Measurements from ENCODE around the gene MAP6.

DNA sequence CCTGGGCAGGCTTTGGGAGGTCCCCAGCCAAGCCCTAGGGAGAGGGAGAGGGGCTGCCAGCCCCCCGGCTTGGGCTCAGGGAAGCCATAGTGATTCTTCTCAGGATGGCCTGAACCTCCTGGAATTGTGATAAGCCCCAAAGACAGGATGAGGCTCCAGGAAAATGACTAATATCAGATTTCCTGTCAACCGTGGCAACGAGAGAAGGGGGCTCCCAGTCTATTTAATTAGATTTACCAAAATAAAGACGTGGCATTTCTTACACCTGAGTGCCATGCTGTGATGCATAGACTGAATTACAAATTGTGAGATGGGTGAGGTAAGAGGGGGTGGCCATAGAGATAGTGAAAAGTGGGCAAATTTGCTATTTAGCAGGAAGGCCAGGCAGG lies 86.3 kb downstream of the MAP6 start:
- TF ChIP-seq, protein P1, sequence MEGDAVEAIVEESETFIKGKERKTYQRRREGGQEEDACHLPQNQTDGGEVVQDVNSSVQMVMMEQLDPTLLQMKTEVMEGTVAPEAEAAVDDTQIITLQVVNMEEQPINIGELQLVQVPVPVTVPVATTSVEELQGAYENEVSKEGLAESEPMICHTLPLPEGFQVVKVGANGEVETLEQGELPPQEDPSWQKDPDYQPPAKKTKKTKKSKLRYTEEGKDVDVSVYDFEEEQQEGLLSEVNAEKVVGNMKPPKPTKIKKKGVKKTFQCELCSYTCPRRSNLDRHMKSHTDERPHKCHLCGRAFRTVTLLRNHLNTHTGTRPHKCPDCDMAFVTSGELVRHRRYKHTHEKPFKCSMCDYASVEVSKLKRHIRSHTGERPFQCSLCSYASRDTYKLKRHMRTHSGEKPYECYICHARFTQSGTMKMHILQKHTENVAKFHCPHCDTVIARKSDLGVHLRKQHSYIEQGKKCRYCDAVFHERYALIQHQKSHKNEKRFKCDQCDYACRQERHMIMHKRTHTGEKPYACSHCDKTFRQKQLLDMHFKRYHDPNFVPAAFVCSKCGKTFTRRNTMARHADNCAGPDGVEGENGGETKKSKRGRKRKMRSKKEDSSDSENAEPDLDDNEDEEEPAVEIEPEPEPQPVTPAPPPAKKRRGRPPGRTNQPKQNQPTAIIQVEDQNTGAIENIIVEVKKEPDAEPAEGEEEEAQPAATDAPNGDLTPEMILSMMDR (IDR thresholded peaks at IDR 0.05), result no peak
- TF ChIP-seq EP300 (IDR thresholded peaks at IDR 0.05), result no peak
- TF ChIP-seq POLR2A (IDR thresholded peaks at IDR 0.05), result no peak
